Activated CD8-positive, alpha-beta memory T cell treated with anti-CD3 and anti-CD28 coated beads, Interleukin-2, amount 10 ng/mL, durations not matched to agents 7 days and 5 days (primary cell): ENCODE data around the gene TRABD2B. TPM values are rescaled to one million over a fixed set of nuclear protein-coding genes. Genes with fewer than 3 reads are reported as not detected.

Experiments
- ATAC-seq: fragments of 150-1000 bp; cut with Tn5 transposase; one replicate; pipeline ENCODE4 v1.10.0; 2021; ENCODE audit warnings: moderate library complexity
- CTCF ChIA-PET: fragments of 350-600 bp; sonication (Branson Sonifier 250); formaldehyde crosslinking; loops from one replicate; lab custom pipeline; 2021; ENCODE audit warnings: antibody characterized with exemption; lab: Charles Lee
- DNase-seq: peaks from one replicate; pipeline ENCODE4 v3.0.0-alpha.2; 2020
- H3K27ac Mint-ChIP-seq: one replicate; pipeline ENCODE4 v1.8.0; 2021; ENCODE audit warnings: mild to moderate bottlenecking, mixed read lengths
- H3K27me3 Mint-ChIP-seq: one replicate; pipeline ENCODE4 v1.8.0; 2021; ENCODE audit warnings: mixed read lengths
- H3K36me3 Mint-ChIP-seq: one replicate; pipeline ENCODE4 v1.8.0; 2021; ENCODE audit warnings: mild to moderate bottlenecking, mixed read lengths
- H3K4me1 Mint-ChIP-seq: one replicate; pipeline ENCODE4 v1.8.0; 2021; ENCODE audit warnings: mixed read lengths
- H3K4me3 Mint-ChIP-seq: one replicate; pipeline ENCODE4 v1.8.0; 2021; ENCODE audit warnings: mild to moderate bottlenecking, moderate library complexity, mixed read lengths
- H3K9me3 Mint-ChIP-seq: one replicate; pipeline ENCODE4 v1.8.0; 2022; ENCODE audit warnings: low read depth, mixed read lengths
- total RNA-seq, 2 experiments: library from RNA; stranded (reverse); gene quantifications; one replicate each; pipeline ENCODE4 v1.2.3, GENCODE V29; 2021

The TRABD2B gene
- total RNA-seq, 2 experiments from 2014 or later = not detected

DNA sequence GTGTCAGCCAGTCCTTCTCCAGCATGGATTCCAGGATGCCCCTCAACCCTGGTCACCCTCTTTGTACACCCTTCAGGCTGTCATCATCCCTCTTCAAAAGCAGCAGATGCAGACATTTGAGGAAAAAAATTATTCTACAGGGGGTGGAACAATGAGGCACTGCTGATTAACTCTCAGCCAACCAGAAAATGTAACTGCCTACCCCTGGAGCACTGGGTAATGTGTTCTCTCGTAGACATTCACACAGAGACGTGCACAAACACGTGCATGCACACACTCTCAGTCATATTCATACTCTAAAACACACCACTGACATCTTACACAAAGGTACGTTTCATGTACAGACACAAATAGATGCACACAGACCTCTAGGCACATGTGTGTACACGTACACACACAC lies 175.4 kb downstream of the TRABD2B start:
- CTCF ChIA-PET = no interaction called here
- no peak for DNase-seq
- no peaks in the 10 kb centered on the region for H3K27me3 Mint-ChIP-seq
- H3K4me1 Mint-ChIP-seq = no peaks in the 10 kb centered on the region
- H3K36me3 Mint-ChIP-seq = no peaks in the 10 kb centered on the region
- no peaks in the 10 kb centered on the region for H3K9me3 Mint-ChIP-seq
- H3K4me3 Mint-ChIP-seq = no peak overlapping the region
- ATAC-seq = no peak
- H3K27ac Mint-ChIP-seq = no peak overlapping the region

DNA sequence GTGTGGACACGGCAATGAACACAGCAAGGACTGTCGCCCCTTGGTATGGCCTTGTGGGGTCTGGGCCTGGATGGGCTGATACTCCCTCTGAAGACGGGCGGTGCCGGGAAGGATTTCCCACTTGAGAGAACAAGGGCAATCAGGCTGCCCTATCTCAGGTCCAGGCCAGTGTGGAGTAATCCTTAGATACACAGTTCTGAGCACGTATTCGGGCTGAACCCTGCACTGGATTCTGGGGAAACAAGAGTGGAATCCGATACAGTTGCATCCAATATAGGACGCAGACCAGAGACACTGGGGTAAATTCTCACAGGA lies 177.7 kb downstream of the TRABD2B start:
- no peak overlapping the region for H3K27ac Mint-ChIP-seq
- CTCF ChIA-PET = no interaction called here
- H3K4me1 Mint-ChIP-seq = no peaks in the 10 kb centered on the region
- no peak overlapping the region for H3K4me3 Mint-ChIP-seq
- no peaks in the 10 kb centered on the region for H3K9me3 Mint-ChIP-seq
- no peak for DNase-seq
- H3K36me3 Mint-ChIP-seq = no peaks in the 10 kb centered on the region
- ATAC-seq = no peak
- no peaks in the 10 kb centered on the region for H3K27me3 Mint-ChIP-seq

DNA sequence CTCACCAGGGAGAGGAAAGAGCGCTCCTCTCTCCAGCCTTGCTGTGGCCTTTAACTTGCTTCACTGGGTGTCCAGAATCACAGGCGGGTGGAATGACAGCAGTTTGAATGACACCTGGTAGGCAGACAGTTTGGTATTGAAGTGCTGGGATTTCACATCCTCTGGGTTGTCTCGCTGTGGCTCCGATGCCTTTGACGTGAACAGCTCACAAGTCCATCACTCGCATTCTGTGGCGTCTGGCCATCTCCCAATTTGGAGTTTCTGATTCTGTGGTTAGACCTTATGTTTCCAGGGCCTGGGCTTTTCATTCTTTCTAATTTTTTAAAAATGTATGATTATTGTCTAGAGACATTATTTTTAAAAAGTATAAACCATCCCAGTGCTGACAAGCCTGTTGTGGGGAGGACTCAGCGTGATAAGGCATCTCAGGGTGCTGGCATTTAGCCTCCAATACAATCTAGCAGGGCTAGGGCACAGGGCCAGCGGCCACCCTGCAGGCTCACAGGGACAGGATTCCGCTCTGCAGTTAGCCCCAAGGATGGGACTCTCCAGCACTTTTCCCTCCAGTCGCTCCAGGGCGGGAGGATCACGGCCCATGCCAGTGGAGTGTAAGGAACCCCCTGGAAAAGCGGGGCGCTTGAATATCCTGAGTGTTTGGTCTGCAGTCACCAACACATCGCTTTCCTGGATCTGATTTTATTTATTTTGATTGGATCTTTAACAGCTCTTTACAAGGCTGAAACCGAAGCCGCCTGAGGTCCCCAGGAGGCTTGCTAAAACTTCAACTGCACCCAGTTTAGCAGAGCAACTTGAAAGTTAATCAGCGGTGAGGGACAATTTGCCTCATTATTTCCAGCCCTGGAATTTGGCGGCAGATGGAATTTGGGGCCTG lies 178.3 kb downstream of the TRABD2B start:
- no peaks in the 10 kb centered on the region for H3K27me3 Mint-ChIP-seq
- ATAC-seq (no peak), DNase-seq (no peak)
- H3K9me3 Mint-ChIP-seq = no peaks in the 10 kb centered on the region
- CTCF ChIA-PET = no interaction called here
- no peaks in the 10 kb centered on the region for H3K4me1 Mint-ChIP-seq
- H3K27ac Mint-ChIP-seq = no peak overlapping the region
- no peak overlapping the region for H3K4me3 Mint-ChIP-seq
- no peaks in the 10 kb centered on the region for H3K36me3 Mint-ChIP-seq

DNA sequence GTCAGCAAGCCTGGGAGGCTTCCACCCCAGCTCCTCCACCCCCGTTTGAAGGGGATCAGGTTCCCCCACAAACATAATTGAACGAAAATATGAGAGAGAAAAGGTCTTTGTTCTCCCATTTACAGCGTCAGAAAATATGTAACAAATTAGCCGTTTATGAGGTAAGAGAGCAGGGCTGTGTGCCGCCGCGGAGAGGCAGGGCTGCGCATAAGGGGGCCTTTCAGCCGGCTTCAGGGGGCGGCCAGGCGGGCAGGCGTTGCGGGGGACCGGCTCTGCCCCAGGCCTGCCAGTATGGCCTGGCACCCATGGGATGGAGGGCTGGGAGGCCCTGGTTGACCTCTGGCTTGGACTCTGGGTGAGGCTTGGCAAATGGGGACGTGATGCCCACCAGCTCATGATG lies 179.3 kb downstream of the TRABD2B start:
- CTCF ChIA-PET = no interaction called here
- Mint-ChIP-seq H3K4me3 (no peak overlapping the region), H3K27ac (no peak overlapping the region), H3K36me3 (no peaks in the 10 kb centered on the region), H3K4me1 (no peaks in the 10 kb centered on the region), H3K9me3 (no peaks in the 10 kb centered on the region), H3K27me3 (no peaks in the 10 kb centered on the region)
- ATAC-seq (no peak), DNase-seq (no peak)

DNA sequence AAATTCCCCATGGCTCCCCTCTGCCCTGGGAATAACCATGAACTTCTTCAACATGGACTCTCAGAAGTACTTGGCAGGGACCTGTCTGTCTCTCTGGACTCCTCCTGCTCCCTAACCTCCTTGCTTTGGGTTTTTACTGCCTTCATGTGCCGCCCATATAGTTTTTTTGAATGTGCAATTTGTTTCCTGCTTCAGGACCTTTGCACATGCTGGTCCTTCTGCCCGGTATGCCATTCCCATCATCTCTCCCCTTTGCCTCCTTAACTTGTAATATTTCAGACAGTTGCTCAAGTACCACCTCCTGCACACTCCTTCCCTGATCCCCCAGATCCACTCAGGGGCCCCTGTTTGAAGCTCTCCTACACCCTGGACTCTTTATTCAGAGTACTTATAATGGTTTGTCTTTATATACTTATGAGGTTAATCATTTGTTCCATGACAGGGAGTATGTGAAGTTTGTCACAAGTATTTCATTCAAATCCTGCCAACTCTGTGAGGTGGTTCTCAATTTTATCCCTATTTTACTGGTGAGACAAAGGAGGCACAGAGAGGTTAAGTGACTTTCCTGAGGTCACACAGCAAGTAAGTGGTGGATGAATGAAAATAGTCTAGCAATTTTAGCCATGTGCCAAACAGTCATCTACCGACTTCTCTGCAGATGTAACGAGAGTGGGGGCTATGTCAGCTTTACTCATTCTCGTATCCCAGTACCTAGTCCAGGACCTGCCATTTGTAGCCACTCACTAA lies 180.7 kb downstream of the TRABD2B start:
- no peaks in the 10 kb centered on the region for H3K36me3 Mint-ChIP-seq
- H3K4me1 Mint-ChIP-seq = no peaks in the 10 kb centered on the region
- H3K27ac Mint-ChIP-seq = no peak overlapping the region
- DNase-seq = no peak
- H3K9me3 Mint-ChIP-seq = no peaks in the 10 kb centered on the region
- no peak for ATAC-seq
- H3K27me3 Mint-ChIP-seq = no peaks in the 10 kb centered on the region
- CTCF ChIA-PET = no interaction called here
- no peak overlapping the region for H3K4me3 Mint-ChIP-seq

DNA sequence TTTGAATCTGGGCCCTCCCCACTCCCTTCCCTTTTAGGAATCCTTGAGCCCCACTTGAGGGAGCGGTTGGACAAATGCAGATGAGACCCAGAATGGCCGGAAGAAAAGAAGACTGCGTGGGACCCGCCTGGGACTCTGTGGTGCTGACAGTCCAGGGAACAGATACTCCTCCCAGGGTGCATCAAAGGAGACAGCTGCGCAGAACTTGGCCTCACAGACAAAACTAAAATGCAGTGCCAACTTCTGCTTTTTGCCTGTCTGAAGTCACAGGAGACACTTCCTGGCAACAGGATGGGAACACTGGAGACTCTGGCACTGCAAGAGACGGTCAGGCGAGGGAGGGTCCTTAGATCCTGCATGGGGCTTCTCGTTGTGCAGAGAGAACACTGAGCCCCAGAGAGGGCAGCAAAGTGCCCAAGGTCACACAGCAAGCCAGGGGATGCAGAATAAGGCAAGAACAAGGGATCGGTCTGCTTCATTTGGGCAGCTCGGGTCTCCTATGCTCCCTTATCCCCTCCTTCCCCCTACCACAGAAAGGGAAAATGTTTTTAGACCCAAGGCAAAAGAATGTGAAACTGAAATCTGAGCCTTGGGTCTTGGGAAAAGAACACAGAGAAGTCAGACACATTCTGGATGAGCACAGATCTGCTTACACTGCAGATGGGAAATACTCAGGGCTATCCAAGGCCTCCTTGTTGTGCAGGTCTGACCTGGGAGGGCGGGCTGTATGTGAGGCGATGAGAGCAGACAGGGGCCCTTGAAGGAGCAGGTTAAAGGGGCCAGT lies 182.4 kb downstream of the TRABD2B start:
- H3K27me3 Mint-ChIP-seq = no peaks in the 10 kb centered on the region
- ATAC-seq (no peak), DNase-seq (no peak)
- no peak overlapping the region for H3K4me3 Mint-ChIP-seq
- no peaks in the 10 kb centered on the region for H3K9me3 Mint-ChIP-seq
- H3K27ac Mint-ChIP-seq = no peak overlapping the region
- no peaks in the 10 kb centered on the region for H3K4me1 Mint-ChIP-seq
- no peaks in the 10 kb centered on the region for H3K36me3 Mint-ChIP-seq
- CTCF ChIA-PET = no interaction called here

DNA sequence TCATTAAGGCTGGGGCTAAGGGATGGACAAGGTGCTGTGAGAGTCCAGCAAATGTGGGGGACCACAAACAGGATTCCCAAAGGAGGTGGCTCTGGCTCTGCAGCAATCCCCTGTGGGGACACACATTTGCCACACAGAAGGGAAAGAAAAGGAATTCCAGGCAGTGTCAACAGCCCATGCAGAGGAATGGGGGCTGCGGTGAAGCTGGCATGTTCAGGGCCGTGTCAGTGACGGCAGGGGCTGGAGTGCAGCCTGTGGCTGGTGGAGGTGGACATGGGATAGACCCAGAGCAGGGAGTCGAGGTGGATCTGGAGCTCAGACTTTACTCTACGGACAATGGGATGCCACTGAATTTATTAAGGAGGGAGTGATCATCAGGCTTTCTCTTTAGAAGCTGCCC lies 183.2 kb downstream of the TRABD2B start:
- H3K27me3 Mint-ChIP-seq = no peaks in the 10 kb centered on the region
- no peak for DNase-seq
- no peak overlapping the region for H3K4me3 Mint-ChIP-seq
- CTCF ChIA-PET = no interaction called here
- no peak overlapping the region for H3K27ac Mint-ChIP-seq
- no peaks in the 10 kb centered on the region for H3K9me3 Mint-ChIP-seq
- H3K4me1 Mint-ChIP-seq = no peaks in the 10 kb centered on the region
- ATAC-seq = no peak
- H3K36me3 Mint-ChIP-seq = no peaks in the 10 kb centered on the region

DNA sequence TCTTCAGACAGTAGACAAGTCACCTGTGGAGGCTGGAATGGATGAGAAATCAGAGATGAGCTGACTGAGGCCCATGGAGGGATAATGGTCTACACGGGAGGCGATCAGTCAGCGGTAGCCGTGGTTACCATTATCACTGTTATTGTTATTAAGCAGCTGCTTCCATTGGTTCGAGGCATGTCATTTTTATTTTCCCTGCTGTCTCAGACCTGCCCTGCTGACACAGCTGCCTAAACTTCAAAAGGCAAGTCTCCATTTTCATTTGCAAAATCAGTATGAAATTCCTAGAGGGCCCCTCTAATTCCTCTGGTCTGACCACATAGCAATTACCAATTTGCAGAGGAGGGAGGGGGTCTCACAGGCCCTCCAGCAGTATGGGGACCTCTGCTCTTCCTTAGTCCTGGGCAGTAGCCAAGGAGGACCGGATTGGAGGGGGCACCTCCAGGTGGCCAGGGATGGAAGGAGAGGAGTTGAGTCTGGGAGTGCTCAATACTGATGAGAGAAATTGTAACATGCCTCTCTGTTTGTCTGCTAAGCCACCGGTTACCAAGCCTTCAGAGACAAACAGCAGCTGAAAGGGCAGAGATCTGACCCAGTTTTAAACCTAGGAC lies 184.2 kb downstream of the TRABD2B start:
- no peaks in the 10 kb centered on the region for H3K36me3 Mint-ChIP-seq
- H3K4me3 Mint-ChIP-seq = no peak overlapping the region
- H3K4me1 Mint-ChIP-seq = no peaks in the 10 kb centered on the region
- H3K27me3 Mint-ChIP-seq = no peaks in the 10 kb centered on the region
- no peak for DNase-seq
- CTCF ChIA-PET = no interaction called here
- no peak for ATAC-seq
- no peaks in the 10 kb centered on the region for H3K9me3 Mint-ChIP-seq
- H3K27ac Mint-ChIP-seq = no peak overlapping the region

DNA sequence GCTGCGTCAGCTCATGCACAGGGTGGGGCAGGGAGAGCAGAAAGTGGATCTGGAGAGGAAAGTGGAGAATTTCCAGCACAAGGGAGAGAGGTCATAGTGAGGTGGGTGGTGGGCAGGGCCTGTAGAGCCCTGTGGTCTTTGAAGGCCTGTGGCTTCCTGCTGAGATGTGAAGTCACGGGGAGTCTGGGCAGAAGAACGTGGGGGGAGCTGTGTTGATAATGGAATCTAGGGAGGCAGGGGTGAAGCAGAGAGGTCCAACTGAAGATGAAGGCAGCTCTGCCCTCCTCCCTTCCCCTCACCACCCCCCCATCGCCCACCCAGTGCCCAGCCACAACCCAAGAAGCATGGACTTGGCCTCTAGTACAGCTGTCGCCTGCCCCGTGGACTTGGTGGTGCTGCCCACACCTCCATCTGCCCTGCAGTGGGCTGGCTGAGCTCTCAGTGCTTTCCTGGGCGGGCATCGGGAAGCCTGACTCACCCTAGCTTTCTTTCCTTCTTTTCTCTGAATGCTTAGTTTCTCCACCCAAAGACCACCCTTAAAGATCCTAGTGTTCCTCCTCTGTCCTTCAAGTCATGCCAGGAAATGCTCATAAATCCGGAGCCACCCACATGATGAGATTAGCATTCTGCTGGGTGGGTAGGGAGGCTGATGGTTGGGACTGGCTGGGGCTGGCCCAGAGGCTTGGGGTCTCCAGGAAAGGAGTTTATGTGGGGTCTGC lies 186.1 kb downstream of the TRABD2B start:
- H3K27me3 Mint-ChIP-seq = no peaks in the 10 kb centered on the region
- no peaks in the 10 kb centered on the region for H3K4me1 Mint-ChIP-seq
- no peak overlapping the region for H3K4me3 Mint-ChIP-seq
- no peak overlapping the region for H3K27ac Mint-ChIP-seq
- no peaks in the 10 kb centered on the region for H3K36me3 Mint-ChIP-seq
- ATAC-seq (no peak), DNase-seq (no peak)
- H3K9me3 Mint-ChIP-seq = no peaks in the 10 kb centered on the region
- CTCF ChIA-PET = no interaction called here

DNA sequence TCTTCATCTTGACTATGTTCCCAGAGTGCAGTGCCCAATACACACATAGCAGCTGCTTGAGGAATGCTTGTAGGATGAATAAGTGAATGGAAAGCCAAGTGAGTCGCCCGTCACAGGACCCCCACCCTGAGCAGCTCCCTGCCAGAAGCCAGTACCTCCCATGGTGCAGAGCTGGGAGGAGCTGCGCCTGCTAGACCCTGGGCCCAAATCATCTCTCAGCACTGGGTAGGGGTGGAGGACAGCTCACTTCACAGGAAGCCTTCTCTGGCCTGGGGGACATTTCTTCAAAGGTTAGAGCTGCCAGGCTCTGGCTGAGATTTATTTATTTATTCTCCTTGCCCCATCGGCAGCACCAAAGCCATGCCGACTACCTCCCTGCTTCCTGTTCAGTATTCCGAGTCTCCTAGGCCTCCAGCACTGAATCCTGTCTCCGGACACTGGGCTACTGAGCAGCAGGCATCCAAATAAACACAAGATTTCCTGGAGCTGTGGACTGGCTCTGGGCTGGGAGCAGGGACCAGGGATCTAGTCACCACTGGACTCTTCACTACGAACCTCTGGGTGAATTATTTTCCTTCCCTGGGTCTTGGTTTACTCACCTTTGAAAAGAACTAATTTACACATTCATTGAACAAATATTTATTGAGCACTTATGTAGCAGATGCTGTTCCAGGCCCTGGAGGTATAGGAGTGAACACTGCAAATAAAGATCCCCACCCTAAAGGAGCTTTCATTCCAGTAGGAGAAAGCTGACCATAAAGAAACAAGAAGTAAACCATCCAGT lies 187.7 kb downstream of the TRABD2B start:
- Mint-ChIP-seq H3K36me3 (no peaks in the 10 kb centered on the region), H3K27ac (no peak overlapping the region), H3K4me3 (no peak overlapping the region), H3K4me1 (no peaks in the 10 kb centered on the region), H3K9me3 (no peaks in the 10 kb centered on the region), H3K27me3 (no peaks in the 10 kb centered on the region)
- no peak for ATAC-seq
- CTCF ChIA-PET = no interaction called here
- DNase-seq = no peak

DNA sequence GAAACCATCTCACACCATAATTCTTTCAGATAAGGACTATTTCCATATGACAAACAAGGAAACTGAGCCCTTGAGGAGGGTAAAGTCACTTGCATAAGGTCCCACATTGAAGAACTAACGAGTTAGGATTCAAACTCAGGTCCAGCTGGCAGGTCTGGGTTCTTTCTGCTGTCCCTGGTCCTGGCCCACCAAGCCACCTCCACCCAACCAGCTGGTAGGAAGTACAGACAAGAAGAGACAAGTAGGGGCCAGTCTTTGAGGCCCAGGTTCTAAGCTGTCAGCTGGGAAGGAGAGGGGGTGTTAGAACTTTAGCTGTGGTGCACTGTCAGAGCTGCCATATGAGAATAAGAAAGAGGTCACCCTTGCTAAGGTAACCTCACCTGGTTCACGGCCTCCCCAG lies 188.6 kb downstream of the TRABD2B start:
- CTCF ChIA-PET = no interaction called here
- no peak for ATAC-seq
- H3K4me3 Mint-ChIP-seq = no peak overlapping the region

DNA sequence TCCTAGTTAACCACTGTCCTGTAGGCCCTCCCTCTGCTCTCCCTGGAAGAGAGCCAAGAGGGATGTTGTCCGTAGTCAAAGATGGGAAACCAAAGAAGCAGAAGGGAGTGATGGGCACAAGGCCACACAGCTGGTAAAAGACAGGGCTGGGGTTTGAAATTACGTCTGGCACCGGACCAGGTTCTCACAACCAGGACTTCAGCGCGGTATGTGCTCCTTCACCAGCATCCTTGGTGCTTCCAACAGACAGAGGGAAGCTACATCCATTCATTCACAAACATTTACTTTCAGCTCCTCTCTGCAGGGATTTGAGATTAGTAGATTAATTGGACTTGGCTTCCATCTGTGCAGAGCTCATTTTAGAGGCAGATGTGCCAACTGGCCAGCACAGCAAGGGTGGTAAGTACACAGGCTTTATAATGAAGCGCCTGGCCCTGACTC lies 191.2 kb downstream of the TRABD2B start:
- no peak overlapping the region for H3K27ac Mint-ChIP-seq
- no peak for DNase-seq
- H3K9me3 Mint-ChIP-seq = no peaks in the 10 kb centered on the region
- no peak overlapping the region for H3K4me3 Mint-ChIP-seq
- H3K27me3 Mint-ChIP-seq = no peaks in the 10 kb centered on the region
- H3K36me3 Mint-ChIP-seq = no peaks in the 10 kb centered on the region
- no peak for ATAC-seq
- H3K4me1 Mint-ChIP-seq = no peaks in the 10 kb centered on the region
- CTCF ChIA-PET = no interaction called here

More for the DNA sequence above, 188.6 kb downstream of the TRABD2B start:
- no peak for DNase-seq
- Mint-ChIP-seq H3K9me3 (no peaks in the 10 kb centered on the region), H3K27me3 (no peaks in the 10 kb centered on the region), H3K27ac (no peak overlapping the region), H3K4me1 (no peaks in the 10 kb centered on the region), H3K36me3 (no peaks in the 10 kb centered on the region)
